Bronchial epithelial cell (primary cell): Measurements from ENCODE around the gene KRTCAP2. TPM values are rescaled to one million over a fixed set of nuclear protein-coding genes. Genes with fewer than 3 reads are reported as not detected.

ENCODE experiments used
- DNase-seq: peaks from one replicate; pipeline ENCODE4 v3.0.0-alpha.2; 2010; ENCODE audit warnings: low read depth
- FAIRE-seq: peaks from 2 replicates; lab custom pipeline; 2011; peaks lifted over from hg19 to GRCh38; lab: Jason Lieb, UNC
- H3K27me3 ChIP-seq: 2 replicates; pipeline ENCODE4 v1.5.1; 2011; ENCODE audit warnings: low read length; ENCODE audit not compliant: control insufficient read depth, insufficient read depth
- H3K36me3 ChIP-seq: 2 replicates; pipeline ENCODE4 v1.5.1; 2011; ENCODE audit warnings: low read length; ENCODE audit not compliant: control insufficient read depth, insufficient read depth
- H3K4me3 ChIP-seq: 2 replicates; pipeline ENCODE4 v1.5.1; 2011; ENCODE audit warnings: mild to moderate bottlenecking, low read depth, low read length, control low read depth
- CTCF ChIP-seq: IDR thresholded peaks from 2 replicates; pipeline ENCODE4 v1.5.1; 2011; ENCODE audit warnings: mild to moderate bottlenecking, moderate library complexity, low read length, control low read depth, inconsistent platforms; ENCODE audit not compliant: insufficient read depth, severe bottlenecking
- total RNA-seq: library from RNA; depleted of rRNA; stranded (reverse); fragments of >200 nt; gene quantifications from 2 replicates; pipeline ENCODE4 v1.2.1, GENCODE V29; 2014

Gene KRTCAP2
- total RNA-seq, 1 donor from 2014 or later: 76.3 TPM

- no peaks in the 10 kb centered on the region for H3K27me3 ChIP-seq
- FAIRE-seq: peak; percentile 64
- DNase-seq: no peak
- no peak overlapping the region for H3K4me3 ChIP-seq
- no peak for TF ChIP-seq CTCF
- peaks cover 9% of the 10 kb centered on the region for H3K36me3 ChIP-seq
These were observed 26.7 kb upstream of the KRTCAP2 start for GRCh38 chr1:155199792-155200191.

GRCh38 chr1:155198547-155198906 lies 25.4 kb upstream of the KRTCAP2 start:
- Histone ChIP-seq H3K4me3 (no peak overlapping the region), H3K36me3 (peaks cover 9% of the 10 kb centered on the region), H3K27me3 (no peaks in the 10 kb centered on the region)
- FAIRE-seq: no peak
- no peak for DNase-seq
- no peak for TF ChIP-seq CTCF

- Histone ChIP-seq H3K4me3 (no peak overlapping the region), H3K27me3 (no peaks in the 10 kb centered on the region), H3K36me3 (peaks cover 9% of the 10 kb centered on the region)
- FAIRE-seq (no peak), DNase-seq (no peak)
- TF ChIP-seq CTCF: no peak
These were observed 24.9 kb upstream of the KRTCAP2 start for GRCh38 chr1:155197901-155198546.

GRCh38 chr1:155196893-155197638 lies 24.0 kb upstream of the KRTCAP2 start:
- no peaks in the 10 kb centered on the region for H3K27me3 ChIP-seq
- no peak for TF ChIP-seq CTCF
- peaks cover 9% of the 10 kb centered on the region for H3K36me3 ChIP-seq
- DNase-seq: no peak
- no peak overlapping the region for H3K4me3 ChIP-seq
- no peak for FAIRE-seq

- no peak for FAIRE-seq
- no peak overlapping the region for H3K4me3 ChIP-seq
- H3K27me3 ChIP-seq: no peaks in the 10 kb centered on the region
- no peak for TF ChIP-seq CTCF
- DNase-seq: no peak
- H3K36me3 ChIP-seq: peaks cover 9% of the 10 kb centered on the region
These were observed 23.2 kb upstream of the KRTCAP2 start for GRCh38 chr1:155196103-155196892.
